ENCODE measurements around the gene LYVE1. TPM values are rescaled to one million over a fixed set of nuclear protein-coding genes. Genes with fewer than 3 reads are reported as not detected.

Gene LYVE1
- total RNA-seq, 6 experiments from 2014 or later: 9.3 to 60.8 (median 28.3) TPM

- DNase-seq: no peak
Measured at GRCh38 chr11:10556590-10556989, 11.9 kb downstream of the LYVE1 start.

DNA sequence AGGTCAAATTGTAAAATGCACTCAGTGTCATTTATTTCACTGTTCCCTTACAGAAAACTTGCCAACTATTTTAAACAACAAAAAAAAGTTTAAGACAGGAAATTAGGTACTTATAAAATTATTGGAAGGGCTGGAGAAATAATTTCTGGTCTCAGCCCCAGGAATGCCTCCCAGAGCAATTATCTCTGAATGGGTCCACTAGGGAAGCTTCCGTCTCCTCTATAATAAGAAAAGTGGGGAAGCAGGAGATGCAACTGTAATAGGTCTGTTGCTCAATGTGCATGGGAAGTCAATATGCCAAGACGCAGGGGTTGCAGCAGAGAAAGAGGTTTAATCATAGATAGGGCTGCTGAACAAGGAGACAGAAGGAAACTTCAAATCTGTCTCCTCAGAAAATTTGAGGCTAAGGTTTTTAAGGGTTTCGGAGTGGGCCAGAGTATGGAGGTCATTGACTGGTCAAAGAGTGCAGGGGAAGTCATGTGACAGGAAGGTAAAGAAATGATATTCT, 16.6 kb downstream of the LYVE1 start:
- DNase-seq: no peak
- WGBS (ENCODE audit: insufficient coverage, low coverage, low lambda C conversion rate, missing lambda C conversion rate): 78% methylated on average over 3 of the region's 3 CpGs
- intact Hi-C loops (cut with DNase I): no loop called here

More at GRCh38 chr11:10556590-10556989, 11.9 kb downstream of the LYVE1 start:
- no peaks in the 10 kb centered on the region for H3K27me3 ChIP-seq
- ATAC-seq: no peak
- intact Hi-C loops (cut with DNase I): no loop called here
- no peaks in the 10 kb centered on the region for H3K4me1 ChIP-seq
- no peak overlapping the region for H3K4me3 ChIP-seq
- H3K27ac ChIP-seq: no peak overlapping the region
- WGBS (ENCODE audit: insufficient coverage, low coverage, low lambda C conversion rate, missing lambda C conversion rate): 71% methylated on average over 1 of the region's 1 CpG
- TF ChIP-seq, protein P1, sequence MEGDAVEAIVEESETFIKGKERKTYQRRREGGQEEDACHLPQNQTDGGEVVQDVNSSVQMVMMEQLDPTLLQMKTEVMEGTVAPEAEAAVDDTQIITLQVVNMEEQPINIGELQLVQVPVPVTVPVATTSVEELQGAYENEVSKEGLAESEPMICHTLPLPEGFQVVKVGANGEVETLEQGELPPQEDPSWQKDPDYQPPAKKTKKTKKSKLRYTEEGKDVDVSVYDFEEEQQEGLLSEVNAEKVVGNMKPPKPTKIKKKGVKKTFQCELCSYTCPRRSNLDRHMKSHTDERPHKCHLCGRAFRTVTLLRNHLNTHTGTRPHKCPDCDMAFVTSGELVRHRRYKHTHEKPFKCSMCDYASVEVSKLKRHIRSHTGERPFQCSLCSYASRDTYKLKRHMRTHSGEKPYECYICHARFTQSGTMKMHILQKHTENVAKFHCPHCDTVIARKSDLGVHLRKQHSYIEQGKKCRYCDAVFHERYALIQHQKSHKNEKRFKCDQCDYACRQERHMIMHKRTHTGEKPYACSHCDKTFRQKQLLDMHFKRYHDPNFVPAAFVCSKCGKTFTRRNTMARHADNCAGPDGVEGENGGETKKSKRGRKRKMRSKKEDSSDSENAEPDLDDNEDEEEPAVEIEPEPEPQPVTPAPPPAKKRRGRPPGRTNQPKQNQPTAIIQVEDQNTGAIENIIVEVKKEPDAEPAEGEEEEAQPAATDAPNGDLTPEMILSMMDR (IDR thresholded peaks at IDR 0.05): no peak
- no peak for TF ChIP-seq POLR2A (IDR thresholded peaks at IDR 0.05)
- no peaks in the 10 kb centered on the region for H3K36me3 ChIP-seq
- H3K9me3 ChIP-seq: no peaks in the 10 kb centered on the region

DNA sequence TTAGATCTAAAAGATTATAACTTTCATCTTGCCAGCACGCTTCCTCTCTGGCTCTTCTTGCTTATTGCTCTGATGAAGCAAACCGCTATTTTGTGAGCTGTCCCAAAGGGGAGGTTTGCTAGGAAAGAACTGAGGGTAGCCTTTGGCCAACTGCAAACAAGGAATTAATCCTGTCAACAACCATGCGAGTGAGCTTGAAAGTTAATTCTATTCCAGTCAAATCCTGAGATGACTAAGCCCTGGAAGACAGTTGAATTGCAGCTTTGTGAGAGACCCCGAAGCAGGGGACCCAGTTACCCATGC, 17.2 kb downstream of the LYVE1 start:
- Histone ChIP-seq H3K9me3 (no peaks in the 10 kb centered on the region), H3K27me3 (no peaks in the 10 kb centered on the region), H3K4me3 (no peak overlapping the region), H3K4me1 (no peaks in the 10 kb centered on the region), H3K27ac (no peak overlapping the region), H3K36me3 (no peaks in the 10 kb centered on the region)
- no peak for ATAC-seq
- TF ChIP-seq POLR2A (IDR thresholded peaks at IDR 0.05): no peak
- TF ChIP-seq, protein P1 (IDR thresholded peaks at IDR 0.05): no peak
- no peak for DNase-seq
- intact Hi-C loops (cut with DNase I): no loop called here
- 67% methylated on average over 4 of the region's 4 CpGs for WGBS (ENCODE audit: insufficient coverage, low coverage, low lambda C conversion rate, missing lambda C conversion rate)

More for the DNA sequence above, 16.6 kb downstream of the LYVE1 start:
- TF ChIP-seq, protein P1 (IDR thresholded peaks at IDR 0.05): no peak
- no peak for TF ChIP-seq POLR2A (IDR thresholded peaks at IDR 0.05)
- H3K4me1 ChIP-seq: no peaks in the 10 kb centered on the region
- ATAC-seq: no peak
- no peaks in the 10 kb centered on the region for H3K27me3 ChIP-seq
- no peak overlapping the region for H3K4me3 ChIP-seq
- no peak overlapping the region for H3K27ac ChIP-seq
- H3K36me3 ChIP-seq: no peaks in the 10 kb centered on the region
- H3K9me3 ChIP-seq: no peaks in the 10 kb centered on the region

DNA sequence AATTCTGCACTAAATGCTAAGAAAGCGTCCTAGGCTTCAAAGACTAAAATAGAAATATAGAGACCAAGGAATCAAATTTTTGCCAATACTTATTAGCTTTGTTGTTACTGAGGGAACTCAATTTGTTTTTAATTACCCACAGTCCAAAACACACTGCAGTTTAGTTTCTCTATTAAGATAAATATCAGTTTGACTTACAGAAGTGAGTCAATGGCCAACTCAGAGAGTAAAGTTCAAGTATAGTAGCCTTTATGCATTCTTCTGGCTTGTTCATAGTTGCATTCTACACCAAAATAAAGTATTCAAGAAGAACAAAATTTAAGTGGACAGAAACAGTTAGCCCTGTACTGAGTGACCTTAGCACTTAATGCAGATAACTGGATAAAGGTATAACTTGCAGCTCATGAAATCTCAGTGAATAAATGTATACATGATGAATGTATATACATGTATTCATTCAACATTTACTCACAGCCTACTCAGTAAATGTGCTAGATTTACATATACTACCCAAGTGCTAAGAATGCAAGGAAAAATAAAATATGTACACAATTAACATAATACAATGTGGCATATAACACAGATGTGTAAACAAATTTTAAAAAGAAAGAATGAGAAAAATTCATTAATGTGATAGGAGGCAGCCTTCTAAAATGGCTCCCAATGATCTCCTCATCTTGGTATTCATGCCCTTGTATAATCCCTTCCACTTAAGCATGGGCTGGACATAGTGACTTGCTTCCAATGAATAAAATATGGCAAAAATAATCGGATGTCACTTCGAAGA, 17.8 kb downstream of the LYVE1 start:
- 71% methylated on average over 3 of the region's 3 CpGs for WGBS (ENCODE audit: insufficient coverage, low coverage, low lambda C conversion rate, missing lambda C conversion rate)
- H3K9me3 ChIP-seq: no peaks in the 10 kb centered on the region
- ATAC-seq (peak in 2 of 4 donors; percentile 35 to 84), DNase-seq (no peak)
- no peak overlapping the region for H3K4me3 ChIP-seq
- no peaks in the 10 kb centered on the region for H3K27me3 ChIP-seq
- H3K4me1 ChIP-seq: no peaks in the 10 kb centered on the region
- TF ChIP-seq POLR2A (IDR thresholded peaks at IDR 0.05): no peak
- TF ChIP-seq, protein P1 (IDR thresholded peaks at IDR 0.05): no peak
- intact Hi-C loops (cut with DNase I): no loop called here
- H3K27ac ChIP-seq: no peak overlapping the region
- H3K36me3 ChIP-seq: no peaks in the 10 kb centered on the region
